ENCODE data around the gene BAIAP2. TPM values are rescaled to one million over a fixed set of nuclear protein-coding genes. Genes with fewer than 3 reads are reported as not detected.

BAIAP2 gene
- polyA plus RNA-seq, 1 donor: 13.6 TPM

DNA sequence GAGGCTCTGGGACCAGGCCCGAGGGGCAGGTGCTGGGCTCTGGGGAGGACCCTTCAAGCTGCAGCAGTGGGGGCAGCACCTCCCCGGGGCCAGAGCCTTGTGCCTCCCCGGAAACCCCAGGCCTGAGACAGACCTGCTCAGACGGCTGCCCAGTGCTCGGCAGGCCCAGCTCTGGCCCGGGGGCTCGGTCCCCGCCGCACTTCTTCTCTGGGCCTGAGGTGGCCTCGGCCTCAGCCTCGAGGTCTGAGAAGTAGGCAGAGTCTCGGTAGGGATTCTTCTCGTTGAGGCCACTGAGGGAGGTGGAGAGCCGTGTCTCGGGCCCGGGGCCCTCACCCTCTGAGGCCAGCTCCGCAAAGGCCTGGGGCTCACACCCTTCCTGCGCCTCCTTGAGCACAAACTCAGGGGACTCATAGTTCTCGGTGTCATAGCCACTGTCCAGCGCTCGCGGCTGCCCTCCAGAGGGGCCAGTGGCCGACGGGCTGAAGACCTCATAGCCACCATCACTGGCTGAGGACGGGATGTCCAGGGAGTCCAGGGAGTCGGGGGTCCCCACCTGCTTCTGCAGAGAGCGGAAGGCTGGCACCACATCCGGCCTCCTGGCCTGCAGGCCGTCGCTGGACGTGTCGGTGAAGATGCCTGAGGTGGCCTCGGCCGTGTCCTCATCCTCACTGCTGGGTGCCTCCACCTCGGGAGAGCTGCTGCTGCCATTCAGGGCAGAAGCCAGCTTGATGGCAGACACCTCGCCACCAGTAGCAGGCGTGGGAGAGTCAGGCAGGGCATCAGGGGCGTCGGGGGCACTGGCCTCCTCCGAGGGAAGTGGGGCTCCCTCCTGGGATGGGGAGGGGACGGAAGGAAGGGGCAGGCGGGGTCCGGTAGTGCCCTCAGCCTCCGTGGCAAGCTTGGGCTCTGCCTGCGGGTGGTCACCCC, 86.0 kb downstream of the BAIAP2 start:
- Histone ChIP-seq H3K9me3 (ENCODE audit: control insufficient read depth, low read depth, low read length) (peaks cover 19% of the 10 kb centered on the region), H3K36me3 (ENCODE audit: control insufficient read depth, insufficient read depth, low read length) (peaks cover 72% of the 10 kb centered on the region), H3K4me3 (ENCODE audit: low read length) (no peak overlapping the region), H3K27me3 (ENCODE audit: control insufficient read depth, insufficient read depth, low read length) (peaks cover 3% of the 10 kb centered on the region), H3K27ac (ENCODE audit: low read length) (no peak overlapping the region), H3K4me1 (ENCODE audit: control insufficient read depth, insufficient read depth, low read length) (peaks cover 3% of the 10 kb centered on the region)
- no peak for DNase-seq
- no CpG with 5 or more reads among the region's 45 CpGs for WGBS (ENCODE audit: insufficient coverage, low lambda C conversion rate)

DNA sequence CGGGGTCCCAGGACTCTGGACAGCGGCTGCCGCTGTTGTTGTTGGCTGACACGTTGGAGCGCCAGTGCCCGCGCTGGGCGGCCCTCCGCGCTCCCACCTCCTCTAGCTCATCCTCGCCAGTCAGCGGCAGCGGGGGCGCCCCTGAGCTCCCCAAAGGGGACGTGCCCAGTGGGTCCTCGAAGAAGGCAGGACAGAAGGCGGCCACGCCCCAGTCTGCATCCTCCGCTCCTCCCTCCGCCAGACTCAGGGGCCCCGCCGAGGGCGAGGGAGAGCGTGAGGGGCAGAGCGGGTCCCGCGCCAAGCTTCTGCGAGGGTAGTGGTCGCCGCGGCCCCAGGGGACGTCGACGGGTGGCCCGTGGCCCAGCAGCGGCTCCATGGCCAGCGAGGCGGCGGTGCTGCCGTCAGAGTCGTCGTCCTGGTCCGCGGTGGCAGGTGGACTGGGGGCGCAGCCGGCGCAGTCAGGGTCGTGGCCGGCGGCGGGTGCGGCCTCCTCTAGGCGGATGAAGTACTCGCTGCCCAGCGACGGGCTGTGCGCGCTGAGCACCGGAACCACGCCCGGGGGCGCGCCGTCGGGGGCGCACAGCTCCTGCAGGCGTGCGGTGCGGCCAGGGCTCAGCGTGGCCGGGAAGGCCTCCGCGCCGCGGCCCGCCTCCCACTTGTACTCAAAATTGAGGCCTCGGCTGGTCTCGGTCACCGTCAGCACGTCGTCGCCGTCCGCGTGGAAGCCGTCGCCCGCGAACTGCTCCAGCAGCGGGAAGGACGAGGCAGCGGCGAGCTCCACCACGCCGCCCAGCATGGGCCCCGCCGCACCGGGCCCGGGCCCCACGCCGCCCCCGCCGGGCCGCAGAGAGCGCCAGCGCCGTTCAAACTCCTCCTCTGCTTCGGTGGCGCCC, 87.1 kb downstream of the BAIAP2 start:
- Histone ChIP-seq H3K4me1 (ENCODE audit: control insufficient read depth, insufficient read depth, low read length) (peaks cover 3% of the 10 kb centered on the region), H3K36me3 (ENCODE audit: control insufficient read depth, insufficient read depth, low read length) (peaks cover 67% of the 10 kb centered on the region), H3K27ac (ENCODE audit: low read length) (no peak overlapping the region), H3K27me3 (ENCODE audit: control insufficient read depth, insufficient read depth, low read length) (peaks cover 3% of the 10 kb centered on the region), H3K9me3 (ENCODE audit: control insufficient read depth, low read depth, low read length) (peaks cover 19% of the 10 kb centered on the region), H3K4me3 (ENCODE audit: low read length) (no peak overlapping the region)
- no peak for DNase-seq
- no CpG with 5 or more reads among the region's 109 CpGs for WGBS (ENCODE audit: insufficient coverage, low lambda C conversion rate)

DNA sequence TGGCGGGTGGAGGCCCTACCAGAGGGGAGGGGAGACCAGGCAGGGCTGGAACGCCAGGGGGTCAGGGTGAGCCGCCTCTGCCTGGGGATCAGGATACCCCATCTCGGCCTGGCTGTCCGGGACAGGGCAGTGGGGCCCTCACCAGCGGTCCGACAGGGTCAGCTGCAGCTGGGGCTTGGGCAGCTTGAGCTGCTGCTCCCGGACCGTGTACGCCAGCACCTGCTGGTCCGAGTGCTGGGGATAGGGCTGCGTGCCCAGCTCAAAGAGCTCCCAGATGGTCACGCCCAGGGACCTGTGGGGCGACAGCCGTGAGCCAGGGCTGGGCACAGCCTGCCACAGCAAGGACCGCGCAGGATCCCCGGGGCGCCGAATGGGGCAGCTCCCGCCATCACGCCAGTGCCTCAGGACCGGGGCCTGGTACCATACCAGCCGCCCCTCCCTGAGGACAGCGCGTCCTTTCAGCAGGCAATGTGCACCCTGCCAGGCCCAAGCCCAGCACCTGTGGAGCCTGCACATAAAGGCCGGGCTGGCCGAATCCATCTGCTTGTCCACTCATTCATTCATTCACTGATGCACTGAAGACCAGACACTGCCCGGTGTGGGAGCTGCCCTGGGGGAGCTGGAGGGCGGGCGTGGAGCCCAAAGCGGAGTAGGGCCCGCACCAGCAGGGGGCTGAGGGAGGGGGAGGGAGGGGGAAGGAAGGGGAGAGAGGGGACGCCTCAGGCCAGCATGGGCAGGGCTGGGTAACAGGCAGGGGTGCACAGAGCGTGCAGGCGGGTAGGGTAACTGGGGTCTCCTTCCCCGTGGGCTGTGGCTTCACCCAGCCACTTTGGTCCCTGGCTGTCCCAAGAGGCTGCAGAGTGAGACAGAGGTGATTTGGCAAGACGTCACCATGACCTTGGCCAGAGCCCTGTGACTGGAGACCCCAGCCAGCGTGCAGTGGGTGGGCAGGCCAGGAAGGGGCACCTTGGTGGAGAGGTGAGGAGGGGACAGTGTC, 88.4 kb downstream of the BAIAP2 start:
- peaks cover 19% of the 10 kb centered on the region for H3K9me3 ChIP-seq (ENCODE audit: control insufficient read depth, low read depth, low read length)
- H3K4me1 ChIP-seq (ENCODE audit: control insufficient read depth, insufficient read depth, low read length): peaks cover 3% of the 10 kb centered on the region
- H3K36me3 ChIP-seq (ENCODE audit: control insufficient read depth, insufficient read depth, low read length): peaks cover 66% of the 10 kb centered on the region
- H3K4me3 ChIP-seq (ENCODE audit: low read length): no peak overlapping the region
- DNase-seq: no peak
- no peak overlapping the region for H3K27ac ChIP-seq (ENCODE audit: low read length)
- peaks cover 3% of the 10 kb centered on the region for H3K27me3 ChIP-seq (ENCODE audit: control insufficient read depth, insufficient read depth, low read length)
- WGBS (ENCODE audit: insufficient coverage, low lambda C conversion rate): no CpG with 5 or more reads among the region's 39 CpGs

DNA sequence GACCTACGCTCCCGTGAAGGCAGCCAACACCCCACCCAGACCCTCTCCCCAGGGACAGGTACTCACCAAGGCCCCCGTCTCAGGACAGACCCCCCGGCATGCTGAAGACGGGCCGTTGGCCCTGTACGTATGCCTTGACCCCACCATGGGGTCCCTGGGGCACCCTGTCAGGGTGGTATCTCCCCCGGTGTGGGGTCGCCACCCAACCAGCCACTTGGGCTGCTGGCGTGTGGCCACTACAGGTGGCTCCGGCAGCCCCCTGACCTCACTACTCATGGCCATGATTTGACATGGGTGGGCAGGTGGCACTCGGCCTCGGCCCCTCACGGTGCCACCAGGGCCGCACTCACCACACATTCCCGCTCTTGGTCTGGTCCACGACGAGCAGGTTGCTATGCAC, 89.4 kb downstream of the BAIAP2 start:
- peaks cover 66% of the 10 kb centered on the region for H3K36me3 ChIP-seq (ENCODE audit: control insufficient read depth, insufficient read depth, low read length)
- H3K9me3 ChIP-seq (ENCODE audit: control insufficient read depth, low read depth, low read length): peaks cover 16% of the 10 kb centered on the region
- peaks cover 3% of the 10 kb centered on the region for H3K27me3 ChIP-seq (ENCODE audit: control insufficient read depth, insufficient read depth, low read length)
- DNase-seq: no peak
- no peak overlapping the region for H3K27ac ChIP-seq (ENCODE audit: low read length)
- no peak overlapping the region for H3K4me3 ChIP-seq (ENCODE audit: low read length)
- H3K4me1 ChIP-seq (ENCODE audit: control insufficient read depth, insufficient read depth, low read length): peaks cover 4% of the 10 kb centered on the region
- no CpG with 5 or more reads among the region's 18 CpGs for WGBS (ENCODE audit: insufficient coverage, low lambda C conversion rate)

DNA sequence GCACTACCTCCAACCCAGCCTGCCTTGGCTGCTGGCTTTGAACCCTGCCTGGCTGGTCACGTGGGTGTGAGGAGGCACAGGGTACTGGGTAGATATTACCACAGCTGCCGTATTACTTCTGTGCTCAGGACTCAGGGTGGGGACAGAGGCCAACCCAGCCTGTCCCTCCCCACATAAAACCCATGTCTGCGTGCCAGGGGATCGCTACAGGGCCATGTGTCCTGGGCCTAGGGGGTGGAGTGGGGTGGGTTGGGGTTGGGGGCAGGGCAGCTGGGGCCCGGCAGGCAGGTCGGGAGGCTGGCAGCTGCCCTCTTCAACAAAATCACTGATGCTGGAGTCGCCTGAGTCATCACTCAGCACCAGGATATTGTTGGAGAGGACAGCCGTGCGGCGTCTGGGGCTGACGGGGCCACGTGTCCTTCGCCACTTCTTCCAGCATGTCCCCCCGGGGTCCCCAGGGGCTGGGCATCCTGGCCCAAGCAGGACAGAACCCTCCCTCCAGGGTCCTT, 90.7 kb downstream of the BAIAP2 start:
- peaks cover 62% of the 10 kb centered on the region for H3K36me3 ChIP-seq (ENCODE audit: control insufficient read depth, insufficient read depth, low read length)
- WGBS (ENCODE audit: insufficient coverage, low lambda C conversion rate): no CpG with 5 or more reads among the region's 14 CpGs
- no peak overlapping the region for H3K4me3 ChIP-seq (ENCODE audit: low read length)
- H3K27me3 ChIP-seq (ENCODE audit: control insufficient read depth, insufficient read depth, low read length): peaks cover 3% of the 10 kb centered on the region
- H3K4me1 ChIP-seq (ENCODE audit: control insufficient read depth, insufficient read depth, low read length): peaks cover 15% of the 10 kb centered on the region
- H3K9me3 ChIP-seq (ENCODE audit: control insufficient read depth, low read depth, low read length): peaks cover 9% of the 10 kb centered on the region
- no peak for DNase-seq
- H3K27ac ChIP-seq (ENCODE audit: low read length): no peak overlapping the region

DNA sequence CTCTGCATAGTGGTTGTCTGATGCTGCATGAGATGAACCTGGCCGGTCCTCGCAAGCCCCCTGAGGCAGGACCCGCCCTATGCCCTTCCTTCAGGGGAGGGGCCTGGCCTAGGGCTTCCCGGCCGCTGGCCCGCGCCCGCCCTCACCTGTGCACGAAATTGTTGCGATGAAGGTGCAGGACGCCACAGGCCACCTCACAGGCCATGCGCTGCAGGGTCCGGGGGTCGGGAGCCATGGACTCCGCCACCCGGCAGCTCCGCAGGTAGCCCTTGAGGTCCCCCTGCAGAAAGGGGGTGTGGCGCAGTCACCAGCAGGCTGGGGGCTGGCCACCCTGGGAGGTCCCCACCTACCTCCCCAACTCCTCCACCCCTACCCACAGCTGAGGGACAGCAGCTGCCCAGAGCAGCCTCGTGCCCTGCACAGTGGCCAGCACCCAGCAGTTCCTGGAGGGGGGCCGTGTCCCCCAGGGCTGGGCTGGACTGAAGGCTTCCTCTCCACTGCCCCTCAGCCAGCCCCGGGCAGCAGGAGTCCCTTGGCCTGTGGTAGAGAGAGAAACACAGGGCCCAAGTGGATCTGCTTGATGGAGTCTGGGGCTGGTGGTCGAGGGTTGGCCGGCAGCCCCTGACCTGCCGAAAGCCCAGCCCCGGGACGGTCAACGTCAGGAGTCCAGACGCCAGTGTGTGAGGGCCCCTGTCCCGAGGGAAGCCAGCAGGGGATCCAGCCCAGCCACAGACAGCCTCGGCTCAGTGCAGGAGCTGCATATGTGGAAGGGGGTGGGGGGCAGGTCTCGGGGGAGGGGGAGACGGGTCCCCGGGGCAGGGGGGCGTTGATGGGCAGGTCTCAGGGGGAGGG, 91.6 kb downstream of the BAIAP2 start:
- peaks cover 3% of the 10 kb centered on the region for H3K27me3 ChIP-seq (ENCODE audit: control insufficient read depth, insufficient read depth, low read length)
- H3K4me1 ChIP-seq (ENCODE audit: control insufficient read depth, insufficient read depth, low read length): peaks cover 18% of the 10 kb centered on the region
- no peak overlapping the region for H3K4me3 ChIP-seq (ENCODE audit: low read length)
- no peak for DNase-seq
- peaks cover 54% of the 10 kb centered on the region for H3K36me3 ChIP-seq (ENCODE audit: control insufficient read depth, insufficient read depth, low read length)
- H3K9me3 ChIP-seq (ENCODE audit: control insufficient read depth, low read depth, low read length): peaks cover 7% of the 10 kb centered on the region
- WGBS (ENCODE audit: insufficient coverage, low lambda C conversion rate): no CpG with 5 or more reads among the region's 34 CpGs
- H3K27ac ChIP-seq (ENCODE audit: low read length): no peak overlapping the region

DNA sequence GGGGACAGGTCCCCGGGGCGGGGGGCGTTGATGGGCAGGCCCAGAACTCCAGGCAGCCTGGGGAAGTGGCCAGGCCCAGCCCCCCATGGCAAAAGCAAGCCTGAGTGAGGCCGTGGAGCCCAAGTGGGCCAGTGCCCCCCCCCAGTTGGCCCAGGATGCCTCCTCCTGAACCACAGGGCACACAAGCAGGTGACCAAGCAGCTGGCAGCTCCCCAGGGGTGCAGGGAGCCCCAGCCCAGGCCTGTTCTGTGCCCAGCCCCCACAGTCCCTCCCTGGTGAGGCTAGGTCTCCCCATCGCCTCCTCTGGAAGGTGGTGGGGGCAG, 92.1 kb downstream of the BAIAP2 start:
- H3K9me3 ChIP-seq (ENCODE audit: control insufficient read depth, low read depth, low read length): peaks cover 5% of the 10 kb centered on the region
- H3K4me1 ChIP-seq (ENCODE audit: control insufficient read depth, insufficient read depth, low read length): peaks cover 20% of the 10 kb centered on the region
- no CpG with 5 or more reads among the region's 5 CpGs for WGBS (ENCODE audit: insufficient coverage, low lambda C conversion rate)
- H3K27me3 ChIP-seq (ENCODE audit: control insufficient read depth, insufficient read depth, low read length): peaks cover 3% of the 10 kb centered on the region
- peaks cover 51% of the 10 kb centered on the region for H3K36me3 ChIP-seq (ENCODE audit: control insufficient read depth, insufficient read depth, low read length)
- H3K4me3 ChIP-seq (ENCODE audit: low read length): no peak overlapping the region
- H3K27ac ChIP-seq (ENCODE audit: low read length): no peak overlapping the region
- DNase-seq: no peak

DNA sequence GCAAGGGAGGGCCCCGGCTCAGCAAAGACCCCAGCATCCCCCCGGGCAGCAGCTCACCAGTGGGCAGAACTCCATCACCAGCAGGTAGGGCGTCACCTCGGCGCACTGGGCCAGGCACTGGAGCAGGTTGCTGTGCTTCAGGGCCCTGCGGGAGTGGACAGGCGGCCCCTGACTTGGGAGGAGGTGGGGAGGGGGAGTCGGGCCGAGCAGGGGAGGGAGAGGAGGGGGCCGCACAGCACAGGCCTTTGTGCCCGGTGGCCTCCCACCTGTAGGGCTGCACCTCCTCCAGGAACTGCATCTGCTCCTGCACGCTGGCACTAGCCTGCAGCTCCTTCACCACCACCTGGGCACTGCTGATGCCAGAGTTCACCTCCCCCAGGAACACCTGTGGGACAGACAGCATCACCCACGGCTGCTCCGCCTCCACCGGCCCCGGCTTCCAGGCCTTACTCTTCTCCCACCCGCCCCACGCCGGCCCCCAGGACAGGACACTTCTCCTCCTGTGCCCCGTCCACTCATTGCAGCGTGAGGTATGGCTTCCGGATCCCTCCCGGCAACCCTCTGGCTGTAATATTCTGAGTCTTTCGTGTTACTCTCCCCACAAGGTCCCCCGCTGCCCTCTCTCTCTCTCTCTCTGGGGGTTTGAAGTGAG, 92.7 kb downstream of the BAIAP2 start:
- H3K4me3 ChIP-seq (ENCODE audit: low read length): no peak overlapping the region
- peaks cover 51% of the 10 kb centered on the region for H3K36me3 ChIP-seq (ENCODE audit: control insufficient read depth, insufficient read depth, low read length)
- peaks cover 26% of the 10 kb centered on the region for H3K4me1 ChIP-seq (ENCODE audit: control insufficient read depth, insufficient read depth, low read length)
- peaks cover 3% of the 10 kb centered on the region for H3K27me3 ChIP-seq (ENCODE audit: control insufficient read depth, insufficient read depth, low read length)
- H3K9me3 ChIP-seq (ENCODE audit: control insufficient read depth, low read depth, low read length): peaks cover 5% of the 10 kb centered on the region
- no peak for DNase-seq
- no peak overlapping the region for H3K27ac ChIP-seq (ENCODE audit: low read length)
- no CpG with 5 or more reads among the region's 25 CpGs for WGBS (ENCODE audit: insufficient coverage, low lambda C conversion rate)

DNA sequence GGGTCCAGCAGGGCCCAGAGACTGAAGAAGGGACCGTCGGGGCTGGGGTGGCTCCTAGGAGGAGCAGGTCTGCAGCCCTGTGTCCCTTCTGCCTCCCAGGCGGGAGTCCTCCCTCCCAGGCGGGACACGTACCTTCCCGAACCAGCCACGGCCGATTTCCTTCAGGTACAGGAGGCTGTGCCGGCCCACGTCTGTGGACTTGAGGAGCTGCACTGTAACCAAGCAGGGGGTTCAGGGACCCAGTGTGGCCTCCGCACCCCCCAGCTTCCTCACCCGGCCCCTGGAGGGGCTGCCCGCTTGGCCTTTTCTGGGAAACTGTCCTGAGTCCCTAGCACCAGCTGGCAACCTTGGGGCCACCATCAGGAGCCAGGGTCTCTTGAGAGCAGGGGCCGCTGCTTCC, 93.4 kb downstream of the BAIAP2 start:
- Histone ChIP-seq H3K27ac (ENCODE audit: low read length) (no peak overlapping the region), H3K4me1 (ENCODE audit: control insufficient read depth, insufficient read depth, low read length) (peaks cover 32% of the 10 kb centered on the region), H3K27me3 (ENCODE audit: control insufficient read depth, insufficient read depth, low read length) (no peaks in the 10 kb centered on the region), H3K36me3 (ENCODE audit: control insufficient read depth, insufficient read depth, low read length) (peaks cover 45% of the 10 kb centered on the region), H3K9me3 (ENCODE audit: control insufficient read depth, low read depth, low read length) (peaks cover under 1% of the 10 kb centered on the region), H3K4me3 (ENCODE audit: low read length) (no peak overlapping the region)
- no CpG with 5 or more reads among the region's 14 CpGs for WGBS (ENCODE audit: insufficient coverage, low lambda C conversion rate)
- DNase-seq: no peak

Data from large intestine (tissue), 3 donors.